HepG2 (cell line): Measurements from ENCODE around the gene OR2S2. TPM values are rescaled to one million over a fixed set of nuclear protein-coding genes. Genes with fewer than 3 reads are reported as not detected.

ENCODE experiments used
- ATAC-seq: fragments of 200-7000 bp; cut with Tn5 transposase; 3 replicates; pipeline ENCODE4 v1.9.1; 2020; ENCODE audit warnings: mild to moderate bottlenecking, moderate library complexity
- BruUV-seq: library from RNA; stranded (reverse); fragments of 400-500 nt; replicated peaks from 2 replicates; lab custom pipeline; 2021; lab: Mats Ljungman, UMichigan
- CTCF ChIA-PET: fragments of 300-600 bp; formaldehyde crosslinking; extraction: SDS; loops from one replicate; lab custom pipeline; 2021; ENCODE audit warnings: low total read pairs, inconsistent platforms, low intra/inter-chr PET ratio; lab: Yijun Ruan, JAX
- POLR2A ChIA-PET: fragments of 350-600 bp; sonication (Branson Sonifier 250); formaldehyde crosslinking; loops from one replicate; lab custom pipeline; 2020; ENCODE audit warnings: antibody characterized with exemption, inconsistent platforms; lab: Yijun Ruan, JAX
- DNase-seq: peaks from one replicate; pipeline ENCODE4 v3.0.0-alpha.2; 2015; ENCODE audit warnings: low spot score
- FAIRE-seq: peaks from 3 replicates; lab custom pipeline; 2011; peaks lifted over from hg19 to GRCh38; lab: Jason Lieb, UNC
- H2AFZ ChIP-seq: one replicate; pipeline ENCODE4 v1.6.1; 2011; ENCODE audit warnings: low read length, inconsistent platforms
- H3K27ac ChIP-seq: fragments of 300-600 bp; 3 replicates; pipeline ENCODE4 v1.8.0; 2011; ENCODE audit warnings: mixed run types, mild to moderate bottlenecking, mixed read lengths, low read length, inconsistent platforms; ENCODE audit not compliant: insufficient read depth; ENCODE audit errors: extremely low read length
- H3K27me3 ChIP-seq, 2 experiments: fragments of 200-600 bp in 1 of 2; 2 replicates in 1 of 2; 3 replicates in 1 of 2; pipeline versions ENCODE4 v1.6.0 to v1.8.0; 2011; ENCODE audit warnings: low read length in 2 of 2, mild to moderate bottlenecking in 2 of 2, moderate library complexity in 2 of 2, inconsistent platforms in 1 of 2; ENCODE audit not compliant: insufficient read depth in 2 of 2, control insufficient read depth in 1 of 2
- H3K36me3 ChIP-seq, 2 experiments: fragments of 200-600 bp in 1 of 2; replicated peaks in 1 of 2; 2 replicates in 1 of 2; 3 replicates in 1 of 2; pipeline versions ENCODE4 v1.5.1 to v1.8.0; 2011; ENCODE audit warnings: low read length in 2 of 2, inconsistent platforms in 1 of 2; ENCODE audit not compliant: insufficient read depth in 2 of 2, control insufficient read depth in 1 of 2
- H3K4me1 ChIP-seq: 2 replicates; pipeline ENCODE4 v1.5.1; 2012; ENCODE audit warnings: low read length, inconsistent platforms; ENCODE audit not compliant: insufficient read depth
- H3K4me2 ChIP-seq: 2 replicates; pipeline ENCODE4 v1.6.0; 2011; ENCODE audit warnings: low read depth, low read length, inconsistent platforms
- H3K4me3 ChIP-seq, 3 experiments: fragments of 200-600 bp in 1 of 3; sonication (generic), shearing (Covaris generic) in 1 of 3; replicated peaks in 1 of 3; 2 replicates each; pipeline ENCODE4 v1.5.1; 2011 to 2016; ENCODE audit warnings: low read length in 3 of 3, inconsistent platforms in 2 of 3, low read depth in 2 of 3, mild to moderate bottlenecking in 2 of 3, control low read depth in 1 of 3, mixed read lengths in 1 of 3; ENCODE audit not compliant: insufficient read depth in 1 of 3
- H3K79me2 ChIP-seq: one replicate; pipeline ENCODE4 v1.6.1; 2011; ENCODE audit warnings: low read length, inconsistent platforms; ENCODE audit not compliant: insufficient read depth
- H3K9ac ChIP-seq: 2 replicates; pipeline ENCODE4 v1.6.0; 2011; ENCODE audit warnings: mild to moderate bottlenecking, low read depth, low read length, inconsistent platforms; ENCODE audit not compliant: insufficient read depth
- H3K9me3 ChIP-seq: 2 replicates; pipeline ENCODE4 v1.5.1; 2012; ENCODE audit warnings: mild to moderate bottlenecking, low read length
- H4K20me1 ChIP-seq: 2 replicates; pipeline ENCODE4 v1.6.0; 2011; ENCODE audit warnings: inconsistent platforms, mild to moderate bottlenecking, low read length, moderate library complexity; ENCODE audit not compliant: insufficient read depth
- ARHGAP35 ChIP-seq: sonication (generic); formaldehyde crosslinking; IDR thresholded peaks from 2 replicates; pipeline ENCODE4 v1.9.0; 2022; ENCODE audit warnings: mild to moderate bottlenecking, inconsistent platforms, moderate library complexity, missing genetic modification reagents, borderline replicate concordance
- KDM3A ChIP-seq: IDR thresholded peaks from 2 replicates; pipeline ENCODE4 v1.6.1; 2018; ENCODE audit warnings: low read depth, missing compliant biosample characterization
- KLF16 ChIP-seq, 2 experiments: sonication (generic) in 1 of 2; formaldehyde crosslinking in 1 of 2; IDR thresholded peaks; 2 replicates each; pipeline versions ENCODE4 v1.6.1 to v1.8.0; 2016 to 2023; ENCODE audit warnings: missing genetic modification reagents in 2 of 2, missing compliant biosample characterization in 1 of 2
- KMT2B ChIP-seq: IDR thresholded peaks from 2 replicates; pipeline ENCODE4 v1.6.1; 2016; ENCODE audit warnings: missing genetic modification reagents, missing compliant biosample characterization
- MAFK ChIP-seq, 2 experiments: IDR thresholded peaks in 1 of 2; conservative IDR thresholded peaks in 1 of 2; 2 replicates each; pipeline ENCODE4 v1.6.1; 2011; ENCODE audit warnings: improper control_type of control experiment in 2 of 2, low read length in 2 of 2
- MED8 ChIP-seq: sonication (generic); formaldehyde crosslinking; IDR thresholded peaks from 2 replicates; pipeline ENCODE4 v1.8.1; 2023; ENCODE audit warnings: mild to moderate bottlenecking, missing genetic modification reagents; ENCODE audit not compliant: insufficient replicate concordance
- NCOA1 ChIP-seq: sonication (generic); formaldehyde crosslinking; IDR thresholded peaks from 2 replicates; pipeline ENCODE4 v1.9.0; 2021; ENCODE audit warnings: missing genetic modification reagents
- ZNF138 ChIP-seq: sonication (generic); formaldehyde crosslinking; IDR thresholded peaks from 2 replicates; pipeline ENCODE4 v1.5.0; 2020; ENCODE audit warnings: mild to moderate bottlenecking, low read depth, missing genetic modification reagents
- ZNF224 ChIP-seq: sonication (generic); formaldehyde crosslinking; IDR thresholded peaks from 2 replicates; pipeline ENCODE4 v1.5.0; 2020; ENCODE audit warnings: mild to moderate bottlenecking, missing genetic modification reagents
- WGBS: methylation state at CpG from one replicate; pipeline ENCODE4 v1.1.6; 2017; ENCODE audit warnings: low lambda C conversion rate; 5-methylcytosine and 5-hydroxymethylcytosine counted together
- in situ Hi-C: cut with HindIII; loops from 2 replicates; pipeline ENCODE4 v1.10.0; 2017; ENCODE audit warnings: low pct_unique_long_range_greater_than_20kb; ENCODE audit not compliant: extremely low pct_ligation_motif_present
- intact Hi-C: fragments of 100-400 bp; cut with micrococcal nuclease; formaldehyde crosslinking; loops from one replicate; pipeline ENCODE4 v1.10.0; 2022; ENCODE audit not compliant: unreplicated experiment
- polyA plus RNA-seq, 8 experiments: library from polyadenylated mRNA; depleted of rRNA in 3 of 8; stranded (reverse) in 7 of 8; unstranded in 1 of 8; fragments of >200 nt; fragmentation: Illumina TruSeq in 4 of 8; extraction: Trizol in 4 of 8; gene quantifications; 2 replicates each; pipeline versions ENCODE4 v1.2.1 to v1.2.3, GENCODE V29; 2011 to 2016; ENCODE audit warnings: low read depth in 4 of 8, missing spikeins in 1 of 8, mixed read lengths in 1 of 8; ENCODE audit not compliant: insufficient read depth in 1 of 8
- total RNA-seq, 5 experiments: library from RNA; depleted of rRNA; stranded (reverse); fragments of >200 nt; fragmentation: Illumina TruSeq; extraction: Trizol; gene quantifications; 2 replicates each; pipeline ENCODE4 v1.2.3, GENCODE V29; 2016; ENCODE audit warnings: low read depth in 1 of 5

Gene OR2S2
- total and polyA plus RNA-seq, 2 of the 13 experiments (the other 11 are each of a cell fraction or from before 2014, with no cell fraction given), result not detected

DNA sequence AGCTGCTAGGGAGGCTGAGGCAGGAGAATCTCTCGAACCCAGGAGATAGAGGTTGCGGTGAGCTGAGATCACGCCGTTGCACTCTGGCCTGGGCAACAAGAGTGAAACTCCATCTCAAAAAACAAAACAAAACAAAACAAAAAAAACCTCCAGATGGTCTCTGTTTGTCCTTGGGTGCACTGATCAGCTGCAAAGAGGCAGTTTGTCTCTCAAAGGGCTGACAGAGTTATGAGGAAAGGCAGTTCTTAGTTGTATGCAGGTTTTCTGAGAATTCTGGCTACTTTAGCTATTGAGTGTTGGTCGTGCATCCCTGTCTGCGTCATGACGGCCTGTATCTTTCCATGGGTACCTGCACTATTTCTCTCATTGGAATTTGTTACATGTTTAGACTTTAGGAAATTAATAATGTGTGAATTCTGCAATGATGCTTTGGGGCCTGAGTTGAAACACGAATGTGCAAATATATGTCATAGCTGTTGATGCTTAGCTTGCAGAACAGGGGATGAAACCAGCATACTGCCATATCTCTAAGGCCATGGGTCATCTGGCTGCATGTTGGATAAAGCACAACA, 18.2 kb downstream of the OR2S2 start:
- 32% methylated on average over 8 of the region's 8 CpGs for WGBS
- Histone ChIP-seq H3K27ac (no peak overlapping the region), H3K4me3 (no peak overlapping the region), H3K79me2 (no peaks in the 10 kb centered on the region), H3K4me1 (peaks cover 9% of the 10 kb centered on the region), H3K9me3 (no peaks in the 10 kb centered on the region), H4K20me1 (no peaks in the 10 kb centered on the region), H2AFZ (no peak overlapping the region), H3K27me3 (peaks cover 0 to 6% of the 10 kb centered on the region in 2 experiments; a peak in 2 of 5 replicates), H3K4me2 (no peak overlapping the region), H3K36me3 (no peaks in the 10 kb centered on the region), H3K9ac (no peak overlapping the region)
- in situ Hi-C loops, result no loop called here
- BruUV-seq, result no TSS peak
- ChIA-PET POLR2A (no interaction called here), CTCF (no interaction called here)
- no peak for ATAC-seq
- no peak for FAIRE-seq
- DNase-seq, result no peak
- intact Hi-C loops, result no loop called here
- no peak for TF ChIP-seq MAFK (conservative IDR thresholded peaks at IDR 0.05 in 1 of 2, IDR thresholded peaks at IDR 0.05 in 1 of 2; ENCODE audit: low read length in 2 of 2)
- TF ChIP-seq ZNF138 (CRISPR knock-in tag), result no peak

DNA sequence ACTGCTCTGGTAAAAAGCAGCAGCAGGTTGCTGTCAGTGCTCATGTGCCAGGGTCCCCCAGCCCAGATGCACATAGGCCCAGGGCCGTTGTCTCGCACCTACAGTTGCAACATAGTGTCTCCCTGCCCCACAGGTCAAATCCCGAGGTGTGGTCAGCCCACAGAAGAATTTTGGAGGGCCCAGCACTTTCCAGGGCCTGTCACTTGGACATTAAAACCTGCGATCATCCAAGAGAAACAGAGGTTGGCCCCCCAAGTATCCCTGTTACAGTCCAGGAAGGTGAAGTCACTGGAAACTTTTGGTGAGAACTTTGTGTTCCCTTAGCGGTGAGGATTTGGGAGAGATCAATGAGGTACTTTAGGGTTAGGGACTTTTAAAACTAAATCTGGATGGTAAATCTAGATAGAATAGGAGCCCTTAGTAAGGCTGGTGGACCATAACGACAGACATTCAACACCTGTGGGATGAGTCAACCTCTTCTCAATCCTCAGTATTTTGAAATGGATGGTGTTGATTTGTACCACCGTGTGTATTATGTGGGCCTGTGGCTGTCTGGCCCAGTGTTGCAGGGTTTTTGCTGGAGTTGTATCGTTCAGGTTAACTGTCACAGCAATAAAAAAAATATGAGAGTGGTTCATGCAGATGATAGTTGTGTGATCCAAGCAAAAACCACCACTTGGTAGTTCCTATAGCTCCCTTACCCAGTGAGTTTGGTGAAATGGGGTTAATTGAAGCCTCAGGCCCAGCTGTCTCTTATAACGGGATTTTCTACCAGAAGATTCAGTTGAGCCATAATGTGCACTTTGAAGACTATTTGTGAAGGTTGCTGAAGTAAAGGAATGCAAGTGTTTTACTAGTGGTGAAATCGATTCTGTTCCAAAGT, 19.2 kb downstream of the OR2S2 start:
- no peak for DNase-seq
- H2AFZ ChIP-seq, result no peak overlapping the region
- ChIA-PET CTCF (no interaction called here), POLR2A (no interaction called here)
- H3K4me1 ChIP-seq, result peaks cover 9% of the 10 kb centered on the region
- in situ Hi-C loops, result no loop called here
- H3K4me3 ChIP-seq, result no peak overlapping the region
- H3K9me3 ChIP-seq, result no peaks in the 10 kb centered on the region
- no peak for TF ChIP-seq ARHGAP35 (CRISPR knock-in tag)
- TF ChIP-seq NCOA1 (CRISPR knock-in tag), result no peak
- no peak for TF ChIP-seq KLF16 (CRISPR knock-in tag; IDR thresholded peaks at IDR 0.05)
- TF ChIP-seq KMT2B (CRISPR knock-in tag), result no peak
- TF ChIP-seq MED8 (CRISPR knock-in tag), result no peak
- no peak for TF ChIP-seq KDM3A
- no peak for TF ChIP-seq ZNF224 (CRISPR knock-in tag)
- TF ChIP-seq, all 625 proteins: peak for 0
- ATAC-seq, result no peak
- no TSS peak for BruUV-seq
- H4K20me1 ChIP-seq, result no peaks in the 10 kb centered on the region
- no peak for FAIRE-seq
- H3K36me3 ChIP-seq, result no peaks in the 10 kb centered on the region
- 45% methylated on average over 8 of the region's 10 CpGs for WGBS
- no peak overlapping the region for H3K9ac ChIP-seq
- peaks cover 0 to 6% of the 10 kb centered on the region in 2 experiments; a peak in 2 of 5 replicates for H3K27me3 ChIP-seq
- no peaks in the 10 kb centered on the region for H3K79me2 ChIP-seq
- H3K27ac ChIP-seq, result no peak overlapping the region
- no peak overlapping the region for H3K4me2 ChIP-seq
- intact Hi-C loops, result no loop called here
